Neural cell (in vitro differentiated cells): ENCODE results near the gene OR2L13. TPM values are rescaled to one million over a fixed set of nuclear protein-coding genes. Genes with fewer than 3 reads are reported as not detected.

ENCODE experiments used
- H2AFZ ChIP-seq: fragments of 200-600, 300-800 bp; sonication (generic), shearing (Covaris generic); 2 replicates; pipeline ENCODE4 v1.6.0; 2014; ENCODE audit warnings: low read depth, mild to moderate bottlenecking, antibody characterized with exemption, low read length, moderate library complexity
- H3F3A ChIP-seq: fragments of 200-600 bp; shearing (Covaris generic); 2 replicates; pipeline ENCODE4 v1.6.1; 2016; ENCODE audit warnings: mild to moderate bottlenecking, moderate library complexity, mixed read lengths, antibody characterized with exemption, low read length; ENCODE audit not compliant: insufficient read depth, poor library complexity, severe bottlenecking
- H3K27ac ChIP-seq: fragments of 200-600, 300-800 bp; sonication (generic), shearing (Covaris generic); 2 replicates; pipeline ENCODE4 v1.5.1; 2014; ENCODE audit warnings: mild to moderate bottlenecking, low read length, moderate library complexity
- H3K27me3 ChIP-seq: fragments of 300-800, 200-600 bp; sonication (generic), shearing (Covaris generic); 2 replicates; pipeline ENCODE4 v1.6.0; 2014; ENCODE audit warnings: mild to moderate bottlenecking, low read depth, low read length, moderate library complexity; ENCODE audit not compliant: insufficient read depth
- H3K36me3 ChIP-seq: fragments of 300-800, 200-600 bp; sonication (generic), shearing (Covaris generic); 2 replicates; pipeline ENCODE4 v1.5.1; 2014; ENCODE audit warnings: mild to moderate bottlenecking, antibody characterized with exemption, low read length, moderate library complexity; ENCODE audit not compliant: insufficient read depth
- H3K4me2 ChIP-seq: fragments of 300-800, 200-600 bp; sonication (generic), shearing (Covaris generic); 2 replicates; pipeline ENCODE4 v1.6.0; 2014; ENCODE audit warnings: mild to moderate bottlenecking, low read length
- H3K4me3 ChIP-seq: fragments of 300-800, 200-600 bp; sonication (generic), shearing (Covaris generic); 2 replicates; pipeline ENCODE4 v1.5.1; 2014; ENCODE audit warnings: mild to moderate bottlenecking, low read length, moderate library complexity
- H3K79me2 ChIP-seq: fragments of 200-600 bp; shearing (Covaris generic); replicated peaks from 2 replicates; pipeline ENCODE4 v1.6.0; 2014; ENCODE audit warnings: mild to moderate bottlenecking, low read length, moderate library complexity; ENCODE audit not compliant: insufficient read depth
- H3K9ac ChIP-seq: fragments of 300-800, 200-600 bp; sonication (generic), shearing (Covaris generic); 2 replicates; pipeline ENCODE4 v1.6.1; 2016; ENCODE audit warnings: mild to moderate bottlenecking, low read length, mixed read lengths
- H3K9me2 ChIP-seq: fragments of 200-600 bp; shearing (Covaris generic); 2 replicates; pipeline ENCODE4 v1.6.1; 2016; ENCODE audit warnings: mild to moderate bottlenecking, low read length, mixed read lengths; ENCODE audit not compliant: insufficient read depth
- H3K9me3 ChIP-seq: fragments of 200-600, 300-800 bp; sonication (generic), shearing (Covaris generic); 2 replicates; pipeline ENCODE4 v1.6.1; 2016; ENCODE audit warnings: mild to moderate bottlenecking, mixed run types, low read length, moderate library complexity, mixed read lengths
- H4K20me1 ChIP-seq: fragments of 200-600 bp; shearing (Covaris generic); 2 replicates; pipeline ENCODE4 v1.6.1; 2016; ENCODE audit warnings: mild to moderate bottlenecking, mixed run types; ENCODE audit not compliant: insufficient read depth
- CTCF ChIP-seq: fragments of 450-650 bp; IDR thresholded peaks from 2 replicates; pipeline ENCODE4 v1.5.1; 2014; ENCODE audit warnings: antibody characterized with exemption, mild to moderate bottlenecking, moderate library complexity; ENCODE audit not compliant: poor library complexity, severe bottlenecking
- EP300 ChIP-seq: fragments of 450-650 bp; conservative IDR thresholded peaks from 2 replicates; pipeline ENCODE4 v1.6.1; 2014; ENCODE audit warnings: antibody characterized with exemption, mild to moderate bottlenecking, moderate library complexity; ENCODE audit not compliant: poor library complexity, severe bottlenecking
- EZH2 ChIP-seq: fragments of 200-600, 300-800 bp; shearing (Covaris generic), sonication (generic); IDR thresholded peaks from 2 replicates; pipeline ENCODE4 v1.6.1; 2014; ENCODE audit warnings: antibody characterized with exemption, low read length, borderline replicate concordance, mild to moderate bottlenecking; ENCODE audit not compliant: insufficient read depth, poor library complexity, severe bottlenecking
- MXI1 ChIP-seq: fragments of 450-650 bp; conservative IDR thresholded peaks from 2 replicates; pipeline ENCODE4 v1.6.1; 2014; ENCODE audit warnings: antibody characterized with exemption, mild to moderate bottlenecking; ENCODE audit not compliant: poor library complexity, severe bottlenecking
- POLR2AphosphoS5 ChIP-seq: IDR thresholded peaks from 2 replicates; pipeline ENCODE4 v1.6.1; 2012
- RAD21 ChIP-seq: fragments of 450-650 bp; conservative IDR thresholded peaks from 2 replicates; pipeline ENCODE4 v1.6.1; 2014; ENCODE audit warnings: antibody characterized with exemption, mild to moderate bottlenecking, moderate library complexity
- SMC3 ChIP-seq: fragments of 450-650 bp; conservative IDR thresholded peaks from 2 replicates; pipeline ENCODE4 v1.6.1; 2014; ENCODE audit warnings: antibody characterized with exemption, mild to moderate bottlenecking, moderate library complexity; ENCODE audit not compliant: poor library complexity
- TAF1 ChIP-seq: IDR thresholded peaks from 2 replicates; pipeline ENCODE4 v1.6.1; 2012; ENCODE audit warnings: low read depth
- polyA plus RNA-seq: library from polyadenylated mRNA; depleted of rRNA; stranded (reverse); fragments of >200 nt; gene quantifications from 2 replicates; pipeline ENCODE4 v1.2.3, GENCODE V29; 2014
- TF ChIP-seq, protein P1 (sequence below): IDR thresholded peaks from 2 replicates; pipeline ENCODE4 v1.6.1; 2012; ENCODE audit warnings: borderline replicate concordance

The OR2L13 gene
- polyA plus RNA-seq, 1 donor from 2014 or later = 1.2 TPM

DNA sequence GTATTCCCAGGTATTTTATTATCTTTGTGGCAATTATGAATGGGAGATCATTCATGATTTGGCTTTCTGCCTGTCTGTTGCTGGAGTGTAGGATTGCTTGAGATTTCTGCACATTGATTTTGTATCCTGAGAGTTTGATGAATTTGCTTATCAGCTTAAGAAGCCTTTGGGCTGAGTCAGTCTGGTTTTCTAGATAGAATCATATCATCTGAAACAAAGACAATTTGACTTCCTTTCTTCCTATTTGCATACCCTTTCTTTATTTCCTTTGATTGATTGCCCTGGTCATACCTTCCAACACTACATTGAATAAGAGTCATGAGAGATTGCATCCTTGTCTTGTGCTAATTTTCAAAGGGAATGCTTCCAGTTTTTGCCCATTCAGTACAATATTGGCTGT, 40.3 kb upstream of the OR2L13 start:
- TF ChIP-seq EP300 (no peak), SMC3 (no peak), TAF1 (no peak), EZH2 (no peak), MXI1 (no peak), RAD21 (no peak), POLR2AphosphoS5 (no peak), CTCF (no peak)
- TF ChIP-seq, protein P1, sequence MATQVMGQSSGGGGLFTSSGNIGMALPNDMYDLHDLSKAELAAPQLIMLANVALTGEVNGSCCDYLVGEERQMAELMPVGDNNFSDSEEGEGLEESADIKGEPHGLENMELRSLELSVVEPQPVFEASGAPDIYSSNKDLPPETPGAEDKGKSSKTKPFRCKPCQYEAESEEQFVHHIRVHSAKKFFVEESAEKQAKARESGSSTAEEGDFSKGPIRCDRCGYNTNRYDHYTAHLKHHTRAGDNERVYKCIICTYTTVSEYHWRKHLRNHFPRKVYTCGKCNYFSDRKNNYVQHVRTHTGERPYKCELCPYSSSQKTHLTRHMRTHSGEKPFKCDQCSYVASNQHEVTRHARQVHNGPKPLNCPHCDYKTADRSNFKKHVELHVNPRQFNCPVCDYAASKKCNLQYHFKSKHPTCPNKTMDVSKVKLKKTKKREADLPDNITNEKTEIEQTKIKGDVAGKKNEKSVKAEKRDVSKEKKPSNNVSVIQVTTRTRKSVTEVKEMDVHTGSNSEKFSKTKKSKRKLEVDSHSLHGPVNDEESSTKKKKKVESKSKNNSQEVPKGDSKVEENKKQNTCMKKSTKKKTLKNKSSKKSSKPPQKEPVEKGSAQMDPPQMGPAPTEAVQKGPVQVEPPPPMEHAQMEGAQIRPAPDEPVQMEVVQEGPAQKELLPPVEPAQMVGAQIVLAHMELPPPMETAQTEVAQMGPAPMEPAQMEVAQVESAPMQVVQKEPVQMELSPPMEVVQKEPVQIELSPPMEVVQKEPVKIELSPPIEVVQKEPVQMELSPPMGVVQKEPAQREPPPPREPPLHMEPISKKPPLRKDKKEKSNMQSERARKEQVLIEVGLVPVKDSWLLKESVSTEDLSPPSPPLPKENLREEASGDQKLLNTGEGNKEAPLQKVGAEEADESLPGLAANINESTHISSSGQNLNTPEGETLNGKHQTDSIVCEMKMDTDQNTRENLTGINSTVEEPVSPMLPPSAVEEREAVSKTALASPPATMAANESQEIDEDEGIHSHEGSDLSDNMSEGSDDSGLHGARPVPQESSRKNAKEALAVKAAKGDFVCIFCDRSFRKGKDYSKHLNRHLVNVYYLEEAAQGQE = no peak
- Histone ChIP-seq H3K36me3 (no peaks in the 10 kb centered on the region), H3K9me3 (no peaks in the 10 kb centered on the region), H3K4me2 (no peak overlapping the region), H3F3A (no peaks in the 10 kb centered on the region), H3K27me3 (no peaks in the 10 kb centered on the region), H3K4me3 (no peak overlapping the region), H4K20me1 (no peaks in the 10 kb centered on the region), H3K27ac (no peak overlapping the region), H2AFZ (no peak overlapping the region), H3K9ac (no peak overlapping the region), H3K79me2 (no peaks in the 10 kb centered on the region), H3K9me2 (no peaks in the 10 kb centered on the region)

- Histone ChIP-seq H2AFZ (no peak overlapping the region), H3K9ac (no peak overlapping the region), H3K27ac (no peak overlapping the region), H4K20me1 (no peaks in the 10 kb centered on the region), H3K4me2 (no peak overlapping the region), H3K9me2 (no peaks in the 10 kb centered on the region), H3K36me3 (no peaks in the 10 kb centered on the region), H3K9me3 (no peaks in the 10 kb centered on the region), H3K27me3 (no peaks in the 10 kb centered on the region), H3K4me3 (no peak overlapping the region), H3K79me2 (no peaks in the 10 kb centered on the region), H3F3A (no peaks in the 10 kb centered on the region)
- TF ChIP-seq, protein P1 = no peak
- TF ChIP-seq SMC3 = no peak
- no peak for TF ChIP-seq EZH2
- no peak for TF ChIP-seq EP300
- TF ChIP-seq CTCF = no peak
- no peak for TF ChIP-seq MXI1
- no peak for TF ChIP-seq TAF1
- no peak for TF ChIP-seq POLR2AphosphoS5
- TF ChIP-seq RAD21 = no peak
Observed at GRCh38 chr1:248055261-248055660, 39.7 kb upstream of the OR2L13 start.
